T-helper 2 cell treated with Interferon-gamma antibody and Interleukin-4, amounts not matched to agents 5 μg/mL and 100 μg/mL, for 36 hours (primary cell): ENCODE results near the gene MYO5A.

Experiments
- DNase-seq: peaks from one replicate; pipeline ENCODE4 v3.0.0; 2021; ENCODE audit warnings: low spot score
- H3K27ac Mint-ChIP-seq: one replicate; pipeline ENCODE4 v1.8.0; 2021; ENCODE audit warnings: mild to moderate bottlenecking, mixed read lengths
- H3K27me3 Mint-ChIP-seq: one replicate; pipeline ENCODE4 v1.8.0; 2021; ENCODE audit warnings: low read depth, mixed read lengths
- H3K36me3 Mint-ChIP-seq: one replicate; pipeline ENCODE4 v1.8.0; 2021; ENCODE audit warnings: low read depth, mixed read lengths
- H3K4me1 Mint-ChIP-seq: one replicate; pipeline ENCODE4 v1.8.0; 2021; ENCODE audit warnings: low read depth, mixed read lengths
- H3K4me3 Mint-ChIP-seq: one replicate; pipeline ENCODE4 v1.8.0; 2022; ENCODE audit warnings: mild to moderate bottlenecking, moderate library complexity, mixed read lengths
- H3K9me3 Mint-ChIP-seq: one replicate; pipeline ENCODE4 v1.8.0; 2021; ENCODE audit warnings: mixed read lengths

MYO5A gene

DNA sequence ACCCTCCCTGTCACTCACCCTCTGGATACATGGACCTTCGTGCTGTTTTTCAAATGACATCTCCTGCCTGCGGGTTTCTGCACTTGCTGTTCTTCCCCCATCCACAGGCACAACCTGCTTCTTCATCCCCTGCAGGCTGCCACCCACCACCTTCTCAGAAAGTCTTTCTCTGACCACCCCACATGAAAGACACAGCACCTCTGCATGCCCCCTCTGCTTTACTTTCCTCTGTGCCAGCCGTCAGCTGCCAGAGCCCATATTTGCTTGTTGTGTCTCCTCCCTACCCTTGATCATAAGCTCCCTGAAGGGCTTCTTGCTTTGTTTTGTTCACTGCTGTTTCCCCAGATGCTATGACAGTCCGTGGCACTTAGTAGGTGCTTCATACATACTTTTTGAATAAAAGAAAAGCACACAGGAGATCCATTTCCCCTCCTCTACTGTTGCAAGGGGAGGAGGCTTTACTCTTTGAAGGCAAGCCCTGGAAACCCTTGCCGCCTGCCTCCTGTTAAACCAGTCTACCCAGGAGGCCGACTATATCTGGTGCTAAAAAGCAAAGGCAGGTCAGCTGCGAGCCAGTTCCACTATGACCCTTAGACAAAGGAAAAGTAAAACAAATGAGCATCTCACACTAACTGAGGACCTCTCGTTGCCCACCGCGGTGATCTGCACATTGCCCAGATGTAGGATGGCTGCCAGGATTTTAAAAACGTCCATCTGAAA, 265.0 kb downstream of the MYO5A start:
- no peaks in the 10 kb centered on the region for H3K27me3 Mint-ChIP-seq
- H3K36me3 Mint-ChIP-seq = peaks cover 4% of the 10 kb centered on the region
- DNase-seq = no peak
- no peak overlapping the region for H3K4me3 Mint-ChIP-seq
- H3K4me1 Mint-ChIP-seq = peaks cover 40% of the 10 kb centered on the region
- no peaks in the 10 kb centered on the region for H3K9me3 Mint-ChIP-seq
- H3K27ac Mint-ChIP-seq = peak overlapping the region; percentile 22

GRCh38 chr15:52262364-52262763, 266.3 kb downstream of the MYO5A start:
- H3K36me3 Mint-ChIP-seq = peaks cover 4% of the 10 kb centered on the region
- H3K27ac Mint-ChIP-seq = peak overlapping the region; percentile 93
- H3K4me3 Mint-ChIP-seq = peak overlapping the region; percentile 75
- H3K4me1 Mint-ChIP-seq = peaks cover 44% of the 10 kb centered on the region
- no peaks in the 10 kb centered on the region for H3K9me3 Mint-ChIP-seq
- DNase-seq = no peak
- H3K27me3 Mint-ChIP-seq = no peaks in the 10 kb centered on the region

- peak overlapping the region; percentile 75 for H3K4me3 Mint-ChIP-seq
- no peaks in the 10 kb centered on the region for H3K9me3 Mint-ChIP-seq
- peaks cover 4% of the 10 kb centered on the region for H3K36me3 Mint-ChIP-seq
- peak; percentile 79 for DNase-seq
- H3K4me1 Mint-ChIP-seq = peaks cover 51% of the 10 kb centered on the region
- H3K27ac Mint-ChIP-seq = peak overlapping the region; percentile 93
- no peaks in the 10 kb centered on the region for H3K27me3 Mint-ChIP-seq
Observed at GRCh38 chr15:52261498-52262242, 267.0 kb downstream of the MYO5A start.

DNA sequence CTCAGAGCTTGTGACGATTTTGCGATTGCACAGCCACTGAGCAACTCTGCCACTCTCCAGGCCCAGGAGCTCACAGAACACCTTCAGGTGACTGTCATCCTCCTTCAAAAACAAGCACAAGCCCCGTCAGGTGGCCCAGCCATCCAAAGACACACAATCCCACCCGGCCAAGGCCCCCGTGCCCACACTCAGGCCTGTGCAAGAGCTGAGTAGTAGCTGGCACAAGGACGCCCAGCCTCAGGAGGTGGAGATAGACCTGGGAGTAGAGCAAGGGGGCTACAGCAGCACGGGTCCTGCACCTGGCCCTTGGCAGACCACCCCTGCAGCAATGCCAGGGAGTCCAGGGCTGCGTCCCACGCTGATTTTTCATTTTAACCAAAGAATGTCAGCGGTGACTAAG, 267.7 kb downstream of the MYO5A start:
- Mint-ChIP-seq H3K27ac (peak overlapping the region; percentile 93), H3K36me3 (peaks cover 4% of the 10 kb centered on the region), H3K4me3 (no peak overlapping the region), H3K4me1 (peaks cover 57% of the 10 kb centered on the region), H3K27me3 (no peaks in the 10 kb centered on the region), H3K9me3 (no peaks in the 10 kb centered on the region)
- no peak for DNase-seq

DNA sequence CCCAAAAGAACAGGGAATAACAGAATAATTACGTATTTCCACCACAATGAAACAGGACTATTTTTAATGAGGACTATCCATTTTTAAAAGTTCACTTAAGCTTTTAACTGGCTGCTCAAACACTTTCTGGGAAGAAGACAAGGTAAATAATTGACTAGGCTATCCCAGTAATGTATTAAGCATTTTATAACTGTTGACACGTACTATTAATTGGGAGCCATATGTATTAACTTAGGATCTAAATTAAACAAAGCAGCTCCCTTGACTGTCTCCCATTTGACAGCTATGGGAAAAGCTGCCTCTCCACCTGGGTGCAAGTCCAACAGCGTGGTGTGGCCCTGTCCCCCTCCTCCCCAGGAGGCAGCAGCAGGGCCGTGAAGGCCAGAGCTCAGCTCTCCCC, 269.2 kb downstream of the MYO5A start:
- Mint-ChIP-seq H3K4me3 (no peak overlapping the region), H3K4me1 (peaks cover 62% of the 10 kb centered on the region), H3K9me3 (no peaks in the 10 kb centered on the region), H3K27ac (no peak overlapping the region), H3K36me3 (peaks cover 4% of the 10 kb centered on the region), H3K27me3 (no peaks in the 10 kb centered on the region)
- no peak for DNase-seq

DNA sequence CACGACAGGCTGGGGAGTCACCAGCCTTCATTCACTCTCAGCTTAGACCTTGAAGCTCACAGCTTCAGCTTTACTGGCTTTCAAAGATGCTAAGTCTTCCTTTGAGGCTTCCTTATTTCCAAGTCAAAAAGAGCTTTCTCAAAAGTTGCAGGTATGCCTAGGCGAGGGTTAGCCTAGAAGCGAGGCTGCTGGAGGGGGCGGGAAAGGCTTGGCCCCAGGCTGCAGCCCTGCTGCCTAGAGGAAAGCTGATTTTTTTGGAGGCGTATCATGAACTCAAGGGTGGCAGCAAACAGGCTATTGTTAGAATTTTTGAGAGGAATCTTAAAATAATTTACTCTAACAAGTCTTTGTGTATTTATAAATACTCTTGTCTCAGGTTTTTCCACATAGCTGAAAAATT, 270.2 kb downstream of the MYO5A start:
- DNase-seq = no peak
- no peak overlapping the region for H3K27ac Mint-ChIP-seq
- H3K36me3 Mint-ChIP-seq = peaks cover 4% of the 10 kb centered on the region
- peaks cover 64% of the 10 kb centered on the region for H3K4me1 Mint-ChIP-seq
- no peak overlapping the region for H3K4me3 Mint-ChIP-seq
- no peaks in the 10 kb centered on the region for H3K9me3 Mint-ChIP-seq
- no peaks in the 10 kb centered on the region for H3K27me3 Mint-ChIP-seq

DNA sequence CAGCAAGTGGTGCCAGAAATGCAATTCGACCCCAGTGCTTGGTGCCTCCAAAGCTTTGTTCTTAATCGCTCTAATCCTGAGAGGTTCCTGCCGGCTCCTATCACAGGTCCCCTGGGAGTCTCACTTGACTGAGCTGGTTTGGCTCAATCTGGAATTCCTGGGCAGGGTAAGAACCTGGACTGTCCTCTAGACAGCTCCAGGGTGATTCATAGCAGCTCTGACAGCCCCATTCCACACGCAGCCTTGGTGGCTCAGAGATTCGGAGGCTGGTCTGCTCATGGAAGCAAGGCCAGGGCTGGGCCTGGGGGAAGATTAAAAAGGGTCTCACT, 271.0 kb downstream of the MYO5A start:
- peaks cover 4% of the 10 kb centered on the region for H3K36me3 Mint-ChIP-seq
- no peaks in the 10 kb centered on the region for H3K27me3 Mint-ChIP-seq
- H3K27ac Mint-ChIP-seq = no peak overlapping the region
- H3K9me3 Mint-ChIP-seq = no peaks in the 10 kb centered on the region
- H3K4me1 Mint-ChIP-seq = peaks cover 59% of the 10 kb centered on the region
- DNase-seq = no peak
- H3K4me3 Mint-ChIP-seq = no peak overlapping the region
